GM18505 (cell line): ENCODE results near the gene CACNB3.
"Not testable (repeated sequence)": the region's sequence is repeated elsewhere in the genome, so short reads cannot be mapped to it uniquely, and the experiment has no call there.

Source experiments
- ATAC-seq: cut with Tn5 transposase; IDR thresholded peaks from one replicate; pipeline ENCODE4 v1.9.1; 2021; ENCODE audit not compliant: unreplicated experiment
- POLR2A ChIP-seq: IDR thresholded peaks from 4 replicates; pipeline ENCODE4 v1.6.1; 2011; ENCODE audit warnings: borderline replicate concordance; ENCODE audit not compliant: insufficient read depth, insufficient read length; ENCODE audit errors: extremely low read depth

CACNB3 gene

DNA sequence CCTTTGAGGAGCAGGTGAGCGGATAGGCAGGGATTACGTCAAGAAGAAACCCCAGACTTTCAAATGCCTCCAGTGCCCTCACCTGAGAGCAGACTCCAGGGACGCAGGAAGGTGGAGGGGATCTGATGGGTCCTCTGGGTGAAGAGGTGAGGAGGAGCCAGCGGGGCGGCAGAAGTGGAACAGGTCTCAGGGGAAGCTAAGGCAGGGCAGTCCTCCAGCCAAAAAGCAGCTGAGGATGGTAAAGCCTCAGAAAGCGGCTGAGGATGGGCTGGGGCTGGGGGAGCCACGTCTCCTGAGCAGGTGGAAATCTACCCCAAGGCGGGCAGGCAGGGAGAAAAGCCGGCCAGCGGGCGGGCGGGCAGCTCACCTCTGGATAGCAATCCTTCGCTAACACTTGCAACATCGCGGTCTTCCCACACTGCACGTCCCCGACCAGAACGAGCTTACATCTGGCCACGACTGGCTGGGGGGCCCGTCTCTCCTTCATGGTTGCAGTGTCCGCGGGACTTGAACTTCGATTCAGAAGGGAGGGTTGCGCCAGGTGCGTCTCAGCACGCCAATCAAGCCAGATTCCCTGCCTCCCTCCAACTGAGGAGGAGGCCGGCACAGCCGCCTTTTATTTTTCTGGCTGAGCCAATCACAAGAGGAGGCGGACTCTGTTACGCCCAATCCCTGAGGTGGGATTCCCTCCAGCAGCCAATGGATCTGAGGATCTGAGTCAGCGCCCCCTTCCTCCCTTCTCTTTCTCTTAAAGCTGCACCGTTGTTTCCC, 47.2 kb downstream of the CACNB3 start, which contains the start of gene RND1:
Gene RND1, minus strand, starts transcription at position 590 of the 771 bp plus-strand sequence. Its CDS starts 103 bp downstream, at position 487.
- peak; percentile 99 for TF ChIP-seq POLR2A
- peak; percentile 84 for ATAC-seq

DNA sequence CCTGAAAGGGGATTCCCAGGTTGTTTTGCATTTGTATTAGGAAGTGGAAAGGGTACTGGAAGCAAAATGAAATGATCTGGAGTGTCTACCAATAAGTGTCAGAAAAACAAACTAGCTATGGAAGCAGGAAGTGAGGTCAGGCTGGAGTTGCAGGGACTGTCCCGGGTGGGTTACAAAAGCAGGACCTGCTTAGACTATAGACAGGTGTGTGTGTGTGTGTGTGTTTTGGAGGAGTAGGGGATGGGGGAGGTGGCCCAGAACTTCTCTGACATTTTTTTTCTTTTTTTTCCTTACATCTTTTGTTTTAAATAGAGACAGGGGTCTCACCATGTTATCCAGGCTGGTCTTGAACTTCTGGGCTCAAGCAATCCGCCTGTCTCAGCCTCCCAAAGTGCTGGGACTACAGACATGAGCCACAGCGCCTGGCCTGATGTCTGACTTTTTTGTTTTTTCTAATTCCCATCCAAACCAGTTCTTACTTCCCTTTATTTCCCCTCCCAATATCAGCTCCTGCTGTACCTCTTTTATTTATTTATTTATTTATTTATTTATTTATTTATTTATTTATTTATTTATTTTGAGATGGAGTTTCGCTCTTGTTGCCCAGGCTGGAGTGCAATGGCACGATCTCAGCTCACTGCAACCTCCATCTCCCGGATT, 47.9 kb downstream of the CACNB3 start:
- ATAC-seq, result peak; percentile 36
- TF ChIP-seq POLR2A, result no peak

DNA sequence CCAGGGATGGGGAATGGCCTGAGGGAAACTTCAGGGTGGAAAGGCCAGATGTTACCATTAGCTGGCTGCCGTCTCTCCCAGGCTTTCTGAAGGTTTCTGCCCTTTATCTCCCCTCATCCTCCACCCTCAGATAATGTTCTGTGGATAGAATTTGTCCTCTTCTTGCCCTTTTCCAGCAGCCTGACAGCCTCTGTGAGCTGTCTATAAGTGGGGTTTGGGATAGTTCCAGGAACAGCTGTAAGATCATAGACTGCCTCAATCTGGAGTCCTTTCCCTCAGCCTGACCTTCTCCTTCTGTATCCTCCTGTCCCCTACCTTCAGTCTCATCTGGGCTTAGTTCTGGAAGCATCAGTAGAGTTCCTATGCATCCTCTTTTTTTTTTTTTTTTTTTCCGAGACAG, 50.2 kb downstream of the CACNB3 start:
- no peak for ATAC-seq
- no peak for TF ChIP-seq POLR2A

DNA sequence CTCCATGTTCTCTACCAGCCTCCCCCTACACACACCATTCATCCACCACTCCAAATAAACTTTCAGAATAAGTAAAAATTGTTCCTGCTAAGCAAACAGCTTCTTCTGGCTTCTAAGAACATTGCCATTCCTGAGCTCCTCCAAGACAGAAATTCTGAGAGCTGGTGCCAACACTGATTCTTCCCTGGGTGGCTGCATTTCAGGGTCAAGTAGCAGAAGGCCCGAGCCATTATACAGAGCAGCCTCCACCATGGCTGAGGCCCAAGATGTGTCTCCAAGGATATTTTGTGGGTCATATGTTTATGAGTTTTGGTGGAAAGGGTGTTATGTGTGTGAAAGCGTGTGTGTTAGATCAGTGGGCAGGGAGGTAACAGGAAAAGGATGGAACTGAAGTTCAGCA, 50.9 kb downstream of the CACNB3 start:
- no peak for ATAC-seq

DNA sequence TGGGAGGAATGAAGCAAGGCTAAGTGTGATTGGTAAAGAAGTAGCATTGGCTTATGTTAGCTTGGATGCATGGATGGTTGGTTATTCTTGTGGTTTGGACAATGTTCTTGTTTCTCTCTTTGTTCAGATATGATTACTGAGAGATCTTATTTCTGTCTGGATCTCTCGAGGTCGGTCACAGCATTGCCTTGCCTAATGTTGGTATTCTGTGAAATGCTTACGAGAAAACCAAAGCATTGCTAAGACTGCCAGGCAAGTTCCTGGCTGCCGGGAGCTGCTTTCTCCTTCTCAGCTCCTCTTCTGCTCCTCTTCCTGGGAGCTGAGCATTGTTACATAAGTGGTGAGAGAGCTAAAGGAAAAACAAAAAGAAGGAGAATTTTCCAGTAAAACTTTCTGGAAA, 54.8 kb downstream of the CACNB3 start:
- ATAC-seq, result no peak

More for the DNA sequence above, 50.9 kb downstream of the CACNB3 start:
- TF ChIP-seq POLR2A, result no peak

DNA sequence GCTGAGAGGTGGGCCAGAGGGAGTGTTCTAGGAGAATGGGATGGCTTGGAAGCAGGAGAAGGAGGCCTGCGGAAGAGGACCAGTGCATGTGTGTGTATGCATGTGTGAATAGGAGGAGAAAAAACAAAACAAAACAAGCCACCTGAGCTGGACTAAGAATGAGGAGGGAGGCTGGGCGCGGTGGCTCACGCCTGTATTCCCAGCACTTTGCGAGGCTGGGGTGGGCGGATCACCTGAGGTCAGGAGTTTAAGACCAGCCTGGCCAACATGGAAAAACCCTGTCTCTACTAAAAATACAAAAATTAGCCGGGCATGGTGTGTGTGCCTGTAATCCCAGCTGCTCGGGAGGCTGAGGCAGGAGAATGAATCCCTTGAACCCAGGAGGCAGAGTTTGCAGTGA, 55.2 kb downstream of the CACNB3 start:
- ATAC-seq, result not testable (repeated sequence)

More for the DNA sequence above, 54.8 kb downstream of the CACNB3 start:
- no peak for TF ChIP-seq POLR2A

DNA sequence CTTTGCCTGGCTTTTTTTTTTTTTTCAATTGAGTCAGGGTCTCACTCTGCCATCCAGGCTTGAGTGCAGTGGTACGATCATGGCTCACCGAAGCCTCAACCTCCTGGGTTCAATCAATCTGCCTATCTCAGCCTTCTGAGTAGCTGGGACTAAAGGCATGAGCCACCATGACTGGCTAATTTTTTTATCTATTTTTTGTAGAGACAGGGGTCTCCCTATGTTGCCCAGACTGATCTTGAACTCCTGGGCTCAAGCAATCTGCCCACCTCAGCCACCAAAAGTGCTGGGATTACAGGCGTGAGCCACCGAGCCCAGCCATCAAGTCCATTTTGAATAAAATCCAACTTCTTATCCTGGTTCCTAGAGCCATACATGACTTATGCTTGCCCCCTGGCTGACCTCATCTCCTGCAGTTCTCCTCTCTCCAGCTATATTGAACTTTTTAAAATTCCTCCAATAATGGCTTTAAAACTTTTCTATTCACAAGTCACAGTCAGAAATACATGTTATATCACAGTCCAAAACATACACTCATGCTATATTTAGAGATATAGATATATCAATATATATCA, 57.7 kb downstream of the CACNB3 start:
- no peak for TF ChIP-seq POLR2A
- ATAC-seq, result no peak
